Endodermal cell (in vitro differentiated cells): ENCODE measurements around the gene ANKRD31. TPM values are rescaled to one million over a fixed set of nuclear protein-coding genes. Genes with fewer than 3 reads are reported as not detected.
A peak's percentile ranks its signal among the peaks of the same experiment; 100 is the strongest.

Experiments used
- DNase-seq: peaks from one replicate; pipeline ENCODE4 v3.0.0-alpha.2; 2017
- H3K27ac ChIP-seq: 2 replicates; pipeline ENCODE4 v1.5.1; 2013; ENCODE audit warnings: mild to moderate bottlenecking, low read depth, low read length, moderate library complexity
- H3K27me3 ChIP-seq: 2 replicates; pipeline ENCODE4 v1.6.1; 2013; ENCODE audit warnings: mild to moderate bottlenecking, low read length, moderate library complexity; ENCODE audit not compliant: insufficient read depth, control insufficient read depth, poor library complexity, severe bottlenecking
- H3K36me3 ChIP-seq: 2 replicates; pipeline ENCODE4 v1.7.0; 2013; ENCODE audit warnings: mild to moderate bottlenecking, low read length, moderate library complexity; ENCODE audit not compliant: control insufficient read depth, insufficient read depth
- H3K4me1 ChIP-seq: one replicate; pipeline ENCODE4 v1.7.0; 2013; ENCODE audit warnings: low read length; ENCODE audit not compliant: control insufficient read depth, insufficient read depth
- H3K4me3 ChIP-seq: 2 replicates; pipeline ENCODE4 v1.5.1; 2013; ENCODE audit warnings: mild to moderate bottlenecking, low read length, moderate library complexity
- H3K9ac ChIP-seq: 2 replicates; pipeline ENCODE4 v1.6.1; 2013; ENCODE audit warnings: mild to moderate bottlenecking, low read length, moderate library complexity; ENCODE audit not compliant: poor library complexity, severe bottlenecking; ENCODE audit errors: extremely low read depth
- H3K9me3 ChIP-seq: 2 replicates; pipeline ENCODE4 v1.6.1; 2013; ENCODE audit warnings: mild to moderate bottlenecking, low read length, moderate library complexity; ENCODE audit not compliant: control insufficient read depth
- H3K27ac Mint-ChIP-seq: 2 replicates; pipeline ENCODE4 v1.8.0; 2020; ENCODE audit warnings: mixed read lengths
- H3K27me3 Mint-ChIP-seq: 2 replicates; pipeline ENCODE4 v1.8.0; 2021; ENCODE audit warnings: mild to moderate bottlenecking, mixed read lengths; ENCODE audit not compliant: insufficient read depth
- H3K36me3 Mint-ChIP-seq: 2 replicates; pipeline ENCODE4 v1.8.0; 2020; ENCODE audit warnings: low read depth, mixed read lengths
- H3K4me1 Mint-ChIP-seq: 2 replicates; pipeline ENCODE4 v1.8.0; 2020; ENCODE audit warnings: mixed read lengths
- H3K4me3 Mint-ChIP-seq: 2 replicates; pipeline ENCODE4 v1.8.0; 2020; ENCODE audit warnings: mild to moderate bottlenecking, moderate library complexity, mixed read lengths
- H3K9me3 Mint-ChIP-seq: 2 replicates; pipeline ENCODE4 v1.8.0; 2020; ENCODE audit warnings: mild to moderate bottlenecking, mixed read lengths
- CTCF ChIP-seq: fragments of 200-600 bp; sonication (generic); conservative IDR thresholded peaks from 2 replicates; pipeline ENCODE4 v1.5.0; 2021; ENCODE audit warnings: antibody characterized with exemption, mild to moderate bottlenecking
- WGBS, 2 experiments: methylation state at CpG; one replicate each; pipeline versions ENCODE4 v1.1.5 to v1.1.7; 2013; ENCODE audit warnings: missing lambda C conversion rate in 2 of 2, mixed read lengths in 1 of 2; ENCODE audit not compliant: insufficient coverage in 1 of 2, insufficient read length in 1 of 2; 5-methylcytosine and 5-hydroxymethylcytosine counted together
- total RNA-seq, 2 donors: library from RNA; stranded (reverse); fragmentation: NEBNext Ultra II Directional in 1 of 2; extraction: Animal tissue kit (Norgen Biotek cat#: 25700) in 1 of 2; gene quantifications; 2 replicates in 1 of 2; 3 replicates in 1 of 2; pipeline ENCODE4 v1.2.1, GENCODE V29; 2021

The ANKRD31 gene
- total RNA-seq, 2 donors from 2014 or later = 0.13 to 0.29 TPM

- peak; percentile 72 for TF ChIP-seq CTCF
- Mint-ChIP-seq H3K27ac (no peak overlapping the region), H3K4me1 (peaks cover 21% of the 10 kb centered on the region), H3K4me3 (no peak overlapping the region), H3K36me3 (peaks cover 7% of the 10 kb centered on the region), H3K9me3 (peaks cover 24% of the 10 kb centered on the region), H3K27me3 (peaks cover 13% of the 10 kb centered on the region)
- H3K4me3 ChIP-seq = no peak overlapping the region
- H3K27me3 ChIP-seq = peaks cover 14% of the 10 kb centered on the region
- H3K36me3 ChIP-seq = no peaks in the 10 kb centered on the region
- peak; percentile 61 for DNase-seq
- H3K27ac ChIP-seq = no peak overlapping the region
- peaks cover 3% of the 10 kb centered on the region for H3K4me1 ChIP-seq
- H3K9me3 ChIP-seq = peaks cover 61% of the 10 kb centered on the region
- no peak overlapping the region for H3K9ac ChIP-seq
These were observed 80.1 kb downstream of the ANKRD31 start for GRCh38 chr5:75156585-75156984.

GRCh38 chr5:75152860-75153259, 83.8 kb downstream of the ANKRD31 start:
- H3K4me3 ChIP-seq = peak overlapping the region; percentile 57
- H3K27ac ChIP-seq = no peak overlapping the region
- Mint-ChIP-seq H3K27me3 (peaks cover 11% of the 10 kb centered on the region), H3K36me3 (no peaks in the 10 kb centered on the region), H3K9me3 (peaks cover 7% of the 10 kb centered on the region), H3K4me3 (no peak overlapping the region), H3K4me1 (peaks cover 30% of the 10 kb centered on the region), H3K27ac (no peak overlapping the region)
- no peak for DNase-seq
- peaks cover 3% of the 10 kb centered on the region for H3K4me1 ChIP-seq
- TF ChIP-seq CTCF = no peak
- H3K9ac ChIP-seq = no peak overlapping the region
- H3K9me3 ChIP-seq = peaks cover 35% of the 10 kb centered on the region
- H3K27me3 ChIP-seq = peaks cover 9% of the 10 kb centered on the region
- H3K36me3 ChIP-seq = no peaks in the 10 kb centered on the region

- Mint-ChIP-seq H3K36me3 (no peaks in the 10 kb centered on the region), H3K27me3 (no peaks in the 10 kb centered on the region), H3K27ac (no peak overlapping the region), H3K4me3 (no peak overlapping the region), H3K4me1 (peaks cover 40% of the 10 kb centered on the region), H3K9me3 (peaks cover 10% of the 10 kb centered on the region)
- H3K36me3 ChIP-seq = no peaks in the 10 kb centered on the region
- no peak for DNase-seq
- no peak for TF ChIP-seq CTCF
- no peak overlapping the region for H3K9ac ChIP-seq
- H3K27me3 ChIP-seq = no peaks in the 10 kb centered on the region
- H3K4me1 ChIP-seq = no peaks in the 10 kb centered on the region
- H3K9me3 ChIP-seq = peaks cover 16% of the 10 kb centered on the region
- no peak overlapping the region for H3K27ac ChIP-seq
- H3K4me3 ChIP-seq = no peak overlapping the region
- 70 to 94% methylated on average over 2 of the region's 2 CpGs for WGBS, 2 experiments
These were observed 88.6 kb downstream of the ANKRD31 start for GRCh38 chr5:75148051-75148450.
